OCI-LY1 (cell line): Measurements from ENCODE around the gene SPRY2.
"Not testable (repeated sequence)": the region's sequence is repeated elsewhere in the genome, so short reads cannot be mapped to it uniquely, and the experiment has no call there.

Experiments
- H2AFZ ChIP-seq: fragments of 200-600 bp; sonication (generic), shearing (Covaris generic); 2 replicates; pipeline ENCODE4 v1.6.0; 2014; ENCODE audit warnings: antibody characterized with exemption, mild to moderate bottlenecking, low read length
- H3F3A ChIP-seq: fragments of 200-600 bp; sonication (generic), shearing (Covaris generic); 2 replicates; pipeline ENCODE4 v1.6.0; 2014; ENCODE audit warnings: mild to moderate bottlenecking, antibody characterized with exemption, low read length, moderate library complexity; ENCODE audit not compliant: insufficient read depth
- H3K27ac ChIP-seq: fragments of 200-600 bp; sonication (generic); 2 replicates; pipeline ENCODE4 v1.5.1; 2014; ENCODE audit warnings: low read length, mixed run types, mild to moderate bottlenecking, low read depth; ENCODE audit not compliant: poor library complexity, severe bottlenecking
- H3K27me3 ChIP-seq: fragments of 200-600 bp; sonication (generic); 2 replicates; pipeline ENCODE4 v1.6.0; 2014; ENCODE audit warnings: antibody characterized with exemption, mild to moderate bottlenecking, low read length, moderate library complexity; ENCODE audit not compliant: insufficient read depth
- H3K36me3 ChIP-seq: fragments of 200-600 bp; sonication (generic); 2 replicates; pipeline ENCODE4 v1.6.1; 2014; ENCODE audit warnings: mild to moderate bottlenecking, antibody characterized with exemption, low read length, moderate library complexity, mixed read lengths; ENCODE audit not compliant: insufficient read depth
- H3K4me1 ChIP-seq: fragments of 200-600 bp; sonication (generic); 2 replicates; pipeline ENCODE4 v1.5.1; 2014; ENCODE audit warnings: mild to moderate bottlenecking, low read length, moderate library complexity; ENCODE audit not compliant: insufficient read depth, severe bottlenecking
- H3K4me2 ChIP-seq: fragments of 200-600 bp; sonication (generic), shearing (Covaris generic); 2 replicates; pipeline ENCODE4 v1.6.1; 2014; ENCODE audit warnings: low read length
- H3K4me3 ChIP-seq: fragments of 200-600 bp; sonication (generic); 2 replicates; pipeline ENCODE4 v1.5.1; 2014; ENCODE audit warnings: low read length, low read depth, mild to moderate bottlenecking, mixed read lengths; ENCODE audit not compliant: poor library complexity, severe bottlenecking
- H3K79me2 ChIP-seq: fragments of 200-600 bp; shearing (Covaris generic); 2 replicates; pipeline ENCODE4 v1.6.1; 2016; ENCODE audit warnings: mixed run types, low read length, mixed read lengths; ENCODE audit not compliant: insufficient read depth
- H3K9ac ChIP-seq: fragments of 200-600 bp; sonication (generic), shearing (Covaris generic); 2 replicates; pipeline ENCODE4 v1.6.1; 2014; ENCODE audit warnings: mild to moderate bottlenecking, low read length, mixed read lengths
- H3K9me2 ChIP-seq: fragments of 200-600 bp; sonication (generic), shearing (Covaris generic); 2 replicates; pipeline ENCODE4 v1.6.1; 2014; ENCODE audit warnings: low read depth, mild to moderate bottlenecking, low read length, mixed read lengths
- H3K9me3 ChIP-seq: fragments of 200-600 bp; shearing (Covaris generic); 2 replicates; pipeline ENCODE4 v1.6.1; 2014; ENCODE audit warnings: low read length, mixed read lengths
- H4K20me1 ChIP-seq: fragments of 200-600 bp; sonication (generic), shearing (Covaris generic); 2 replicates; pipeline ENCODE4 v1.6.0; 2016; ENCODE audit warnings: mild to moderate bottlenecking, low read length; ENCODE audit not compliant: insufficient read depth
- CTCF ChIP-seq: fragments of 200-600 bp; sonication (generic), shearing (Covaris generic); IDR thresholded peaks from 2 replicates; pipeline ENCODE4 v1.5.1; 2017; ENCODE audit warnings: mild to moderate bottlenecking, antibody characterized with exemption, low read length, moderate library complexity, mixed read lengths
- EZH2 ChIP-seq: fragments of 200-600 bp; sonication (generic), shearing (Covaris generic); IDR thresholded peaks from 2 replicates; pipeline ENCODE4 v1.8.0; 2017; ENCODE audit warnings: borderline replicate concordance, mixed run types, mild to moderate bottlenecking, antibody characterized with exemption, low read length, moderate library complexity, mixed read lengths

SPRY2 gene

GRCh38 chr13:80348314-80348713 lies 7.4 kb upstream of the SPRY2 start:
- Histone ChIP-seq H3K9me2 (no peaks in the 10 kb centered on the region), H3K4me3 (no peak overlapping the region), H3K4me1 (peaks cover 4% of the 10 kb centered on the region), H3K27me3 (no peaks in the 10 kb centered on the region), H3K36me3 (no peaks in the 10 kb centered on the region), H2AFZ (no peak overlapping the region), H3K27ac (no peak overlapping the region), H3K9me3 (no peaks in the 10 kb centered on the region), H4K20me1 (no peaks in the 10 kb centered on the region), H3K4me2 (no peak overlapping the region), H3K79me2 (no peaks in the 10 kb centered on the region), H3F3A (no peaks in the 10 kb centered on the region), H3K9ac (no peak overlapping the region)
- TF ChIP-seq CTCF (no peak), EZH2 (no peak)

- no peaks in the 10 kb centered on the region for H3K27me3 ChIP-seq
- no peaks in the 10 kb centered on the region for H3K79me2 ChIP-seq
- H2AFZ ChIP-seq, result no peak overlapping the region
- no peaks in the 10 kb centered on the region for H3F3A ChIP-seq
- H3K4me1 ChIP-seq, result peaks cover 4% of the 10 kb centered on the region
- no peak overlapping the region for H3K27ac ChIP-seq
- H4K20me1 ChIP-seq, result no peaks in the 10 kb centered on the region
- TF ChIP-seq EZH2 (no peak), CTCF (no peak)
- H3K36me3 ChIP-seq, result no peaks in the 10 kb centered on the region
- no peaks in the 10 kb centered on the region for H3K9me3 ChIP-seq
- H3K4me3 ChIP-seq, result no peak overlapping the region
- H3K4me2 ChIP-seq, result no peak overlapping the region
- no peak overlapping the region for H3K9ac ChIP-seq
- no peaks in the 10 kb centered on the region for H3K9me2 ChIP-seq
These were observed 5.0 kb upstream of the SPRY2 start for GRCh38 chr13:80345771-80346510.

GRCh38 chr13:80344032-80344431 lies 3.1 kb upstream of the SPRY2 start:
- not testable (repeated sequence) for H2AFZ ChIP-seq

More at GRCh38 chr13:80344032-80344431, 3.1 kb upstream of the SPRY2 start:
- not testable (repeated sequence) for H3K9me2 ChIP-seq, H3K4me2 ChIP-seq, H3K27ac ChIP-seq, H3K9ac ChIP-seq, H3K79me2 ChIP-seq, H3F3A ChIP-seq, H3K27me3 ChIP-seq, H3K4me1 ChIP-seq, H4K20me1 ChIP-seq, H3K36me3 ChIP-seq, H3K9me3 ChIP-seq, H3K4me3 ChIP-seq
